ENCODE measurements around the gene CELF3.

DNA sequence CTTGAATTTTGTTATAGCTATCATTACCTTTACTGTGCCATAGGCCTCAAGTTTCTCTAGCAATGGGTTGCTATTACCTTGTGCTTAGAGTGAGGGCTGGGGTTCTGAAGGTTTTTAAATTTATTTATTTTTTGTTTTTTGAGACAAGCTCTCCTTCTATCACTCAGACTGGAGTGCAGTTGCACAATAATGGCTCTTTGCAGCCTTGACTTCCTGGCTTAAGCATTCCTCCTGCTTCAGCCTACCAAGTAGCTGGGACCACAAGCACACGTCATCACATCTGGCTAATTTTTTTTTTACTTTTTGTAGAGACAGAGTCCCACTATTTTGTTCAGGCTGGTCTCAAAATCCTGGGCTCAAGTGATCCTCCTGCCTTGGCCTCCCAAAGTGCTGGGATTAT is 63.2 kb downstream of the CELF3 start:
- TF ChIP-seq, protein P1, sequence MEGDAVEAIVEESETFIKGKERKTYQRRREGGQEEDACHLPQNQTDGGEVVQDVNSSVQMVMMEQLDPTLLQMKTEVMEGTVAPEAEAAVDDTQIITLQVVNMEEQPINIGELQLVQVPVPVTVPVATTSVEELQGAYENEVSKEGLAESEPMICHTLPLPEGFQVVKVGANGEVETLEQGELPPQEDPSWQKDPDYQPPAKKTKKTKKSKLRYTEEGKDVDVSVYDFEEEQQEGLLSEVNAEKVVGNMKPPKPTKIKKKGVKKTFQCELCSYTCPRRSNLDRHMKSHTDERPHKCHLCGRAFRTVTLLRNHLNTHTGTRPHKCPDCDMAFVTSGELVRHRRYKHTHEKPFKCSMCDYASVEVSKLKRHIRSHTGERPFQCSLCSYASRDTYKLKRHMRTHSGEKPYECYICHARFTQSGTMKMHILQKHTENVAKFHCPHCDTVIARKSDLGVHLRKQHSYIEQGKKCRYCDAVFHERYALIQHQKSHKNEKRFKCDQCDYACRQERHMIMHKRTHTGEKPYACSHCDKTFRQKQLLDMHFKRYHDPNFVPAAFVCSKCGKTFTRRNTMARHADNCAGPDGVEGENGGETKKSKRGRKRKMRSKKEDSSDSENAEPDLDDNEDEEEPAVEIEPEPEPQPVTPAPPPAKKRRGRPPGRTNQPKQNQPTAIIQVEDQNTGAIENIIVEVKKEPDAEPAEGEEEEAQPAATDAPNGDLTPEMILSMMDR (conservative IDR thresholded peaks at IDR 0.05; ENCODE audit: low read depth in 2 of 2) = no peak
- no peak for TF ChIP-seq EZH2 (IDR thresholded peaks at IDR 0.05; ENCODE audit: low read depth, unreplicated experiment)
- TF ChIP-seq, protein P2, sequence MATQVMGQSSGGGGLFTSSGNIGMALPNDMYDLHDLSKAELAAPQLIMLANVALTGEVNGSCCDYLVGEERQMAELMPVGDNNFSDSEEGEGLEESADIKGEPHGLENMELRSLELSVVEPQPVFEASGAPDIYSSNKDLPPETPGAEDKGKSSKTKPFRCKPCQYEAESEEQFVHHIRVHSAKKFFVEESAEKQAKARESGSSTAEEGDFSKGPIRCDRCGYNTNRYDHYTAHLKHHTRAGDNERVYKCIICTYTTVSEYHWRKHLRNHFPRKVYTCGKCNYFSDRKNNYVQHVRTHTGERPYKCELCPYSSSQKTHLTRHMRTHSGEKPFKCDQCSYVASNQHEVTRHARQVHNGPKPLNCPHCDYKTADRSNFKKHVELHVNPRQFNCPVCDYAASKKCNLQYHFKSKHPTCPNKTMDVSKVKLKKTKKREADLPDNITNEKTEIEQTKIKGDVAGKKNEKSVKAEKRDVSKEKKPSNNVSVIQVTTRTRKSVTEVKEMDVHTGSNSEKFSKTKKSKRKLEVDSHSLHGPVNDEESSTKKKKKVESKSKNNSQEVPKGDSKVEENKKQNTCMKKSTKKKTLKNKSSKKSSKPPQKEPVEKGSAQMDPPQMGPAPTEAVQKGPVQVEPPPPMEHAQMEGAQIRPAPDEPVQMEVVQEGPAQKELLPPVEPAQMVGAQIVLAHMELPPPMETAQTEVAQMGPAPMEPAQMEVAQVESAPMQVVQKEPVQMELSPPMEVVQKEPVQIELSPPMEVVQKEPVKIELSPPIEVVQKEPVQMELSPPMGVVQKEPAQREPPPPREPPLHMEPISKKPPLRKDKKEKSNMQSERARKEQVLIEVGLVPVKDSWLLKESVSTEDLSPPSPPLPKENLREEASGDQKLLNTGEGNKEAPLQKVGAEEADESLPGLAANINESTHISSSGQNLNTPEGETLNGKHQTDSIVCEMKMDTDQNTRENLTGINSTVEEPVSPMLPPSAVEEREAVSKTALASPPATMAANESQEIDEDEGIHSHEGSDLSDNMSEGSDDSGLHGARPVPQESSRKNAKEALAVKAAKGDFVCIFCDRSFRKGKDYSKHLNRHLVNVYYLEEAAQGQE (IDR thresholded peaks at IDR 0.05; ENCODE audit: unreplicated experiment) = no peak
- TF ChIP-seq CREB1 (CRISPR knock-in tag; IDR thresholded peaks at IDR 0.05; ENCODE audit: low read depth) = no peak
- no peak for TF ChIP-seq POLR2AphosphoS5 (IDR thresholded peaks at IDR 0.05; ENCODE audit: low read depth)
- TF ChIP-seq ZNF114 (CRISPR knock-in tag; IDR thresholded peaks at IDR 0.05) = no peak
- TF ChIP-seq JUNB (IDR thresholded peaks at IDR 0.05; ENCODE audit: unreplicated experiment) = no peak
- TF ChIP-seq, protein P3, sequence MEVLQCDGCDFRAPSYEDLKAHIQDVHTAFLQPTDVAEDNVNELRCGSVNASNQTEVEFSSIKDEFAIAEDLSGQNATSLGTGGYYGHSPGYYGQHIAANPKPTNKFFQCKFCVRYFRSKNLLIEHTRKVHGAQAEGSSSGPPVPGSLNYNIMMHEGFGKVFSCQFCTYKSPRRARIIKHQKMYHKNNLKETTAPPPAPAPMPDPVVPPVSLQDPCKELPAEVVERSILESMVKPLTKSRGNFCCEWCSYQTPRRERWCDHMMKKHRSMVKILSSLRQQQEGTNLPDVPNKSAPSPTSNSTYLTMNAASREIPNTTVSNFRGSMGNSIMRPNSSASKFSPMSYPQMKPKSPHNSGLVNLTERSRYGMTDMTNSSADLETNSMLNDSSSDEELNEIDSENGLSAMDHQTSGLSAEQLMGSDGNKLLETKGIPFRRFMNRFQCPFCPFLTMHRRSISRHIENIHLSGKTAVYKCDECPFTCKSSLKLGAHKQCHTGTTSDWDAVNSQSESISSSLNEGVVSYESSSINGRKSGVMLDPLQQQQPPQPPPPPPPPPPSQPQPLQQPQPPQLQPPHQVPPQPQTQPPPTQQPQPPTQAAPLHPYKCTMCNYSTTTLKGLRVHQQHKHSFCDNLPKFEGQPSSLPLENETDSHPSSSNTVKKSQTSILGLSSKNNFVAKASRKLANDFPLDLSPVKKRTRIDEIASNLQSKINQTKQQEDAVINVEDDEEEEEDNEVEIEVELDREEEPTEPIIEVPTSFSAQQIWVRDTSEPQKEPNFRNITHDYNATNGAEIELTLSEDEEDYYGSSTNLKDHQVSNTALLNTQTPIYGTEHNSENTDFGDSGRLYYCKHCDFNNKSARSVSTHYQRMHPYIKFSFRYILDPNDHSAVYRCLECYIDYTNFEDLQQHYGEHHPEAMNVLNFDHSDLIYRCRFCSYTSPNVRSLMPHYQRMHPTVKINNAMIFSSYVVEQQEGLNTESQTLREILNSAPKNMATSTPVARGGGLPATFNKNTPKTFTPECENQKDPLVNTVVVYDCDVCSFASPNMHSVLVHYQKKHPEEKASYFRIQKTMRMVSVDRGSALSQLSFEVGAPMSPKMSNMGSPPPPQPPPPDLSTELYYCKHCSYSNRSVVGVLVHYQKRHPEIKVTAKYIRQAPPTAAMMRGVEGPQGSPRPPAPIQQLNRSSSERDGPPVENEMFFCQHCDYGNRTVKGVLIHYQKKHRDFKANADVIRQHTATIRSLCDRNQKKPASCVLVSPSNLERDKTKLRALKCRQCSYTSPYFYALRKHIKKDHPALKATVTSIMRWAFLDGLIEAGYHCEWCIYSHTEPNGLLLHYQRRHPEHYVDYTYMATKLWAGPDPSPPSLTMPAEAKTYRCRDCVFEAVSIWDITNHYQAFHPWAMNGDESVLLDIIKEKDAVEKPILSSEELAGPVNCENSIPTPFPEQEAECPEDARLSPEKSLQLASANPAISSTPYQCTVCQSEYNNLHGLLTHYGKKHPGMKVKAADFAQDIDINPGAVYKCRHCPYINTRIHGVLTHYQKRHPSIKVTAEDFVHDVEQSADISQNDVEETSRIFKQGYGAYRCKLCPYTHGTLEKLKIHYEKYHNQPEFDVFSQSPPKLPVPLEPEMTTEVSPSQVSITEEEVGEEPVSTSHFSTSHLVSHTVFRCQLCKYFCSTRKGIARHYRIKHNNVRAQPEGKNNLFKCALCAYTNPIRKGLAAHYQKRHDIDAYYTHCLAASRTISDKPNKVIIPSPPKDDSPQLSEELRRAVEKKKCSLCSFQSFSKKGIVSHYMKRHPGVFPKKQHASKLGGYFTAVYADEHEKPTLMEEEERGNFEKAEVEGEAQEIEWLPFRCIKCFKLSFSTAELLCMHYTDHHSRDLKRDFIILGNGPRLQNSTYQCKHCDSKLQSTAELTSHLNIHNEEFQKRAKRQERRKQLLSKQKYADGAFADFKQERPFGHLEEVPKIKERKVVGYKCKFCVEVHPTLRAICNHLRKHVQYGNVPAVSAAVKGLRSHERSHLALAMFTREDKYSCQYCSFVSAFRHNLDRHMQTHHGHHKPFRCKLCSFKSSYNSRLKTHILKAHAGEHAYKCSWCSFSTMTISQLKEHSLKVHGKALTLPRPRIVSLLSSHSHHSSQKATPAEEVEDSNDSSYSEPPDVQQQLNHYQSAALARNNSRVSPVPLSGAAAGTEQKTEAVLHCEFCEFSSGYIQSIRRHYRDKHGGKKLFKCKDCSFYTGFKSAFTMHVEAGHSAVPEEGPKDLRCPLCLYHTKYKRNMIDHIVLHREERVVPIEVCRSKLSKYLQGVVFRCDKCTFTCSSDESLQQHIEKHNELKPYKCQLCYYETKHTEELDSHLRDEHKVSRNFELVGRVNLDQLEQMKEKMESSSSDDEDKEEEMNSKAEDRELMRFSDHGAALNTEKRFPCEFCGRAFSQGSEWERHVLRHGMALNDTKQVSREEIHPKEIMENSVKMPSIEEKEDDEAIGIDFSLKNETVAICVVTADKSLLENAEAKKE (CRISPR knock-in tag; IDR thresholded peaks at IDR 0.05) = no peak
- no peak for TF ChIP-seq EZH2phosphoT487 (IDR thresholded peaks at IDR 0.05; ENCODE audit: unreplicated experiment)
- no peak for TF ChIP-seq ZNF331 (CRISPR knock-in tag; IDR thresholded peaks at IDR 0.05; ENCODE audit: low read depth)
- TF ChIP-seq STAT1 (IDR thresholded peaks at IDR 0.05; ENCODE audit: unreplicated experiment) = no peak
- TF ChIP-seq, protein P4, sequence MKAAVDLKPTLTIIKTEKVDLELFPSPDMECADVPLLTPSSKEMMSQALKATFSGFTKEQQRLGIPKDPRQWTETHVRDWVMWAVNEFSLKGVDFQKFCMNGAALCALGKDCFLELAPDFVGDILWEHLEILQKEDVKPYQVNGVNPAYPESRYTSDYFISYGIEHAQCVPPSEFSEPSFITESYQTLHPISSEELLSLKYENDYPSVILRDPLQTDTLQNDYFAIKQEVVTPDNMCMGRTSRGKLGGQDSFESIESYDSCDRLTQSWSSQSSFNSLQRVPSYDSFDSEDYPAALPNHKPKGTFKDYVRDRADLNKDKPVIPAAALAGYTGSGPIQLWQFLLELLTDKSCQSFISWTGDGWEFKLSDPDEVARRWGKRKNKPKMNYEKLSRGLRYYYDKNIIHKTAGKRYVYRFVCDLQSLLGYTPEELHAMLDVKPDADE (IDR thresholded peaks at IDR 0.05) = no peak
- no peak for TF ChIP-seq NANOG (IDR thresholded peaks at IDR 0.05; ENCODE audit: borderline replicate concordance)
